Nephron (organoid): ENCODE data around the gene RFTN1.

Source experiments
- H3K27ac Mint-ChIP-seq, 3 experiments: 2 replicates each; pipeline ENCODE4 v1.8.0; 2020; ENCODE audit warnings: mixed read lengths in 3 of 3, mild to moderate bottlenecking in 2 of 3, moderate library complexity in 1 of 3
- H3K27me3 Mint-ChIP-seq: 2 replicates; pipeline ENCODE4 v1.8.0; 2021; ENCODE audit warnings: low read depth, mild to moderate bottlenecking, moderate library complexity, mixed read lengths
- H3K36me3 Mint-ChIP-seq: 2 replicates; pipeline ENCODE4 v1.8.0; 2020; ENCODE audit warnings: low read depth, mixed read lengths
- H3K4me1 Mint-ChIP-seq: 2 replicates; pipeline ENCODE4 v1.8.0; 2020; ENCODE audit warnings: mixed read lengths
- H3K4me3 Mint-ChIP-seq, 3 experiments: 2 replicates each; pipeline ENCODE4 v1.8.0; 2020; ENCODE audit warnings: mild to moderate bottlenecking in 3 of 3, mixed read lengths in 3 of 3, moderate library complexity in 2 of 3
- H3K9me3 Mint-ChIP-seq: 2 replicates; pipeline ENCODE4 v1.8.0; 2020; ENCODE audit warnings: mixed read lengths
- TF ChIP-seq, protein P1 (sequence below), 3 experiments: fragments of 200-600 bp; sonication (generic); IDR thresholded peaks; one replicate each; pipeline ENCODE4 v1.5.0; 2021; ENCODE audit warnings: antibody characterized with exemption in 3 of 3; ENCODE audit not compliant: unreplicated experiment in 3 of 3

RFTN1 gene

DNA sequence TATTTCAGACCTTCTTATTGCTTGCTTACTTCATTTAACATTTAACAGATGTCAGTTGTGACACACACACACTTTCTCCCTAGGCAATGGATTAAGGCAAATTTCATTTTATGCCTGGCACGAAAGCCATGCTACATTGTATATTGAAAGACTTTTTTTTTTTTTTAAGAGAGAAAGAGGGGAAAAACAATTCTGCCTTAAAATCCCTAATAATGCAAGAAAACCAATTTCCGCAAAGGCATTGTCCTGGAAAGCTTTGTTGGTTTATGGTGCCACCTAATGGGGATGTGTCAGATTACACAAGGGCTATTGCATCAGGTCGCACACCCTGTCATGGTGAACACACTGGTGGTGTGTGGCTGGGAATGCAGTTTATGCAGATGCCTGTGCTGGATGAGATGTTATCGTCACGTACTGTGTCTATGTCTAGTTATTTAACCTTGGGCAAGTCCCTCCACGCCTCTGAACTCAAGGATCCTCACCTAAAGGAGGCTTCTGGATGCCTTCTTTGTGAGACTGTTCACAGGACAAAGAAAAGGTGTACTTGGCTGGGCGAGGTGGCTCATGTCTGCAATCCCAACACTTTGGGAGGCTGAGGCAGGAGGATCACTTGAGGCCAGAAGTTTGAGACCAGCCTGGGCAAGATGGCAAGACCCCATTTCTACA, 37.3 kb upstream of the RFTN1 start:
- TF ChIP-seq, protein P1, sequence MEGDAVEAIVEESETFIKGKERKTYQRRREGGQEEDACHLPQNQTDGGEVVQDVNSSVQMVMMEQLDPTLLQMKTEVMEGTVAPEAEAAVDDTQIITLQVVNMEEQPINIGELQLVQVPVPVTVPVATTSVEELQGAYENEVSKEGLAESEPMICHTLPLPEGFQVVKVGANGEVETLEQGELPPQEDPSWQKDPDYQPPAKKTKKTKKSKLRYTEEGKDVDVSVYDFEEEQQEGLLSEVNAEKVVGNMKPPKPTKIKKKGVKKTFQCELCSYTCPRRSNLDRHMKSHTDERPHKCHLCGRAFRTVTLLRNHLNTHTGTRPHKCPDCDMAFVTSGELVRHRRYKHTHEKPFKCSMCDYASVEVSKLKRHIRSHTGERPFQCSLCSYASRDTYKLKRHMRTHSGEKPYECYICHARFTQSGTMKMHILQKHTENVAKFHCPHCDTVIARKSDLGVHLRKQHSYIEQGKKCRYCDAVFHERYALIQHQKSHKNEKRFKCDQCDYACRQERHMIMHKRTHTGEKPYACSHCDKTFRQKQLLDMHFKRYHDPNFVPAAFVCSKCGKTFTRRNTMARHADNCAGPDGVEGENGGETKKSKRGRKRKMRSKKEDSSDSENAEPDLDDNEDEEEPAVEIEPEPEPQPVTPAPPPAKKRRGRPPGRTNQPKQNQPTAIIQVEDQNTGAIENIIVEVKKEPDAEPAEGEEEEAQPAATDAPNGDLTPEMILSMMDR (IDR thresholded peaks at IDR 0.05; ENCODE audit: unreplicated experiment in 3 of 3): peak; percentile 90 to 96 (median 93)
- Mint-ChIP-seq H3K27ac (peak overlapping the region; percentile 25 to 78 (median 58)), H3K27me3 (no peaks in the 10 kb centered on the region), H3K4me1 (peaks cover 5% of the 10 kb centered on the region), H3K9me3 (no peaks in the 10 kb centered on the region), H3K36me3 (no peaks in the 10 kb centered on the region), H3K4me3 (peak overlapping the region; percentile 64 to 69 (median 67))

DNA sequence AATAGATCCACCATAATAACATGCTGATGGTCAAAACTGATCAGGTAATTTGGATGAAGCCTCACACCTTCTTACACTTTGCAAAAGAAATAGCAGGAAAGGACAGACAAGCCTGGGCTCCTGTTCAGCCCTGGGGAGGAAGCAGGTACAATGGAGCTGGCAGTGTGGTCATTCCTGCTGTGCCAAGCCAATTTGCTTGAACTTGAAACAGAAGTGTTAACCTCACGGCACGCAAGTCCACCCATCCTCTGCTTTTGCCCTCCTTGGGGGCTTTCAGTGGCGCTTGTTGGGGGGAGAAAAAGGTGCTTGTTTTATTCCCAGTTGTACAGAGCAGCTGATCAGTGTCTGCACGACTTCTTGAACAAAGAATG, 36.8 kb upstream of the RFTN1 start:
- H3K9me3 Mint-ChIP-seq: no peaks in the 10 kb centered on the region
- no peaks in the 10 kb centered on the region for H3K27me3 Mint-ChIP-seq
- peaks cover 5% of the 10 kb centered on the region for H3K4me1 Mint-ChIP-seq
- H3K4me3 Mint-ChIP-seq: peak overlapping the region; percentile 64 to 69 (median 67)
- H3K36me3 Mint-ChIP-seq: no peaks in the 10 kb centered on the region
- H3K27ac Mint-ChIP-seq: peak overlapping the region; percentile 25 to 78 (median 58)
- TF ChIP-seq, protein P1 (IDR thresholded peaks at IDR 0.05; ENCODE audit: unreplicated experiment in 3 of 3): no peak

DNA sequence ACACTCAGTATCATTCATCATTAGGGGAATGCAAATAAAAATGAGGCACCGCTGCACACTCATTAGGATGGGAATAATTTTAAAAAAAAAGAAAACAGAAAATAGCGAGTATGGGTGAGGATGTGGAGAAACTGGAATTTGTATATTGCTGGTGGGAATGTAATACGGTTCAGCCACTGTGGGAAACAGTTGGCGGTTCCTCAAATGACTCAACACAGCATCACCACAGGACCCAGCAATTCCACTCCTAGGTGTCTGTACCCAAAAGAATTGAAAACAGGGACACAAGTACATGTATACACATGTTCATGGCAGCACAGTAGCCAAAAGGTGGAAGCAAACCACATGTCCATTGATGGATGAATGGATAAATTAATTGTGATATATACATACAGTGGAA, 35.2 kb upstream of the RFTN1 start:
- TF ChIP-seq, protein P1 (IDR thresholded peaks at IDR 0.05; ENCODE audit: unreplicated experiment in 3 of 3): no peak
- Mint-ChIP-seq H3K4me3 (no peak overlapping the region), H3K27me3 (no peaks in the 10 kb centered on the region)

GRCh38 chr3:16547561-16548357, 34.3 kb upstream of the RFTN1 start:
- TF ChIP-seq, protein P1 (IDR thresholded peaks at IDR 0.05; ENCODE audit: unreplicated experiment in 3 of 3): no peak
- Mint-ChIP-seq H3K27ac (no peak overlapping the region), H3K4me3 (no peak overlapping the region), H3K36me3 (no peaks in the 10 kb centered on the region), H3K27me3 (no peaks in the 10 kb centered on the region), H3K9me3 (no peaks in the 10 kb centered on the region), H3K4me1 (peaks cover 5% of the 10 kb centered on the region)

More for the DNA sequence above, 35.2 kb upstream of the RFTN1 start:
- Mint-ChIP-seq H3K4me1 (peaks cover 5% of the 10 kb centered on the region), H3K9me3 (no peaks in the 10 kb centered on the region), H3K36me3 (no peaks in the 10 kb centered on the region), H3K27ac (no peak overlapping the region)

DNA sequence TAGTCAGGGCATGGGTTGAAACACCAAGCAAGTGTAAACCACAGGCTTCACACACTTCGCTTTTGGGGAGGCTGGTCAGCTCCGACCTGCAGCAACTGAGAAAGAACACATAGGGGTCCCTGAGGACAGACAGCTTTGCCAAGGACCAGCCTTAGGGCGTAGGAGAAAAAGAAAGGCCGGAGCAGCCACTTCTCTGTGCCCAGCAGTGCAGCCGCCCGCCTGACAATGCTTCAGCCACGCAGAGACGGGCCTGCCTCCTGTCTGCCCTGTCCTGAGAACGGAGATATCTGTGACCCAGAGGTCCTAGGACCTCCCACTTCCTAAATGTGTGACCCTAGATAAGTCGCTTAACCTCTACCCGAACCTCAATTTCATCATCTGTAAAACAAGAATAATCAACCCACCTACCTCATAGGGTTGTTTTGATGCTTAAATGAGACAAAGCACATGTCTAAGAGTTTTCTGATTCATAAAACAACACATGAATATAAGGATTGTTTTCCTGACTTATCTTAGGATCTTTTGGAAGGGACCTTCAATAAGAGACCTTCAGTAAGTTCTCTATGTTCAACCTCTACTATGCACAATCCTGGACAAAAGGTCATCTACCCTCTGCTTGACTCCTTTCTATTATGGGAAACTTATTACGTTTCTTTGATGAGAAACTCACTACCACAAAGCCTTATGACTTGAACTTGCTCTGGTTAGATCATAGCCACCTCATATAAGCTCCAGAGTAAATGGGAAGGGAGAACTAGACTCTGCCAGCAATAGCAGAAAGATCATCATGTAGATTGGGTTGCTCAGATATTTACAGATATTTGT, 32.9 kb upstream of the RFTN1 start:
- H3K9me3 Mint-ChIP-seq: no peaks in the 10 kb centered on the region
- no peak overlapping the region for H3K4me3 Mint-ChIP-seq
- TF ChIP-seq, protein P1 (IDR thresholded peaks at IDR 0.05; ENCODE audit: unreplicated experiment in 3 of 3): no peak
- no peak overlapping the region for H3K27ac Mint-ChIP-seq
- no peaks in the 10 kb centered on the region for H3K36me3 Mint-ChIP-seq
- peaks cover 5% of the 10 kb centered on the region for H3K4me1 Mint-ChIP-seq
- peaks cover 2% of the 10 kb centered on the region for H3K27me3 Mint-ChIP-seq
